GM23338 (cell line): Measurements from ENCODE around the gene SORCS2. TPM values are rescaled to one million over a fixed set of nuclear protein-coding genes. Genes with fewer than 3 reads are reported as not detected.

ENCODE experiments used
- ATAC-seq: fragments of 200-7000 bp; cut with Tn5 transposase; 3 replicates; pipeline ENCODE4 v1.9.1; 2020
- DNase-seq: peaks from one replicate; pipeline ENCODE4 v3.0.0-alpha.2; 2015; ENCODE audit warnings: low spot score
- H2AFZ ChIP-seq: fragments of 200-600 bp; sonication (generic); 2 replicates; pipeline ENCODE4 v1.8.0; 2016; ENCODE audit warnings: antibody characterized with exemption, mild to moderate bottlenecking, moderate library complexity
- H3F3A ChIP-seq: fragments of 200-600 bp; sonication (generic); replicated peaks from 2 replicates; pipeline ENCODE4 v1.8.0; 2017; ENCODE audit warnings: antibody characterized with exemption, mixed run types, low read depth
- H3K27ac ChIP-seq: fragments of 200-600 bp; sonication (generic); 2 replicates; pipeline ENCODE4 v1.6.1; 2016; ENCODE audit warnings: low read depth
- H3K27me3 ChIP-seq: fragments of 200-600 bp; sonication (generic); 2 replicates; pipeline ENCODE4 v1.8.0; 2016; ENCODE audit warnings: mild to moderate bottlenecking, mixed run types, moderate library complexity; ENCODE audit not compliant: insufficient read depth
- H3K36me3 ChIP-seq: fragments of 200-600 bp; sonication (generic); 2 replicates; pipeline ENCODE4 v1.8.0; 2016; ENCODE audit warnings: mild to moderate bottlenecking; ENCODE audit not compliant: insufficient read depth
- H3K4me1 ChIP-seq: fragments of 200-600 bp; sonication (generic); 2 replicates; pipeline ENCODE4 v1.8.0; 2016; ENCODE audit warnings: mild to moderate bottlenecking, moderate library complexity; ENCODE audit not compliant: insufficient read depth
- H3K4me2 ChIP-seq: fragments of 200-600 bp; sonication (generic); 2 replicates; pipeline ENCODE4 v1.7.1; 2017; ENCODE audit warnings: mixed run types
- H3K4me3 ChIP-seq: fragments of 200-600 bp; sonication (generic); 2 replicates; pipeline ENCODE4 v1.6.1; 2016; ENCODE audit warnings: mixed run types
- H3K79me2 ChIP-seq: fragments of 200-600 bp; sonication (generic); replicated peaks from 2 replicates; pipeline ENCODE4 v1.8.0; 2017; ENCODE audit warnings: mild to moderate bottlenecking; ENCODE audit not compliant: insufficient read depth
- H3K9me2 ChIP-seq: fragments of 200-600 bp; sonication (generic); 2 replicates; pipeline ENCODE4 v1.8.0; 2017; ENCODE audit not compliant: insufficient read depth
- H4K20me1 ChIP-seq: fragments of 200-600 bp; sonication (generic); replicated peaks from 2 replicates; pipeline ENCODE4 v1.8.0; 2017; ENCODE audit warnings: mild to moderate bottlenecking; ENCODE audit not compliant: insufficient read depth
- H3K27ac Mint-ChIP-seq: 2 replicates; pipeline ENCODE4 v1.8.0; 2020; ENCODE audit warnings: inconsistent platforms, mild to moderate bottlenecking, moderate library complexity, mixed read lengths
- H3K27me3 Mint-ChIP-seq: 3 replicates; pipeline ENCODE4 v1.8.0; 2022; ENCODE audit warnings: low read depth, mild to moderate bottlenecking, moderate library complexity, mixed read lengths, inconsistent platforms; ENCODE audit not compliant: insufficient read depth, poor library complexity
- H3K36me3 Mint-ChIP-seq: 3 replicates; pipeline ENCODE4 v1.8.0; 2021; ENCODE audit warnings: low read depth, mild to moderate bottlenecking, inconsistent platforms, moderate library complexity, mixed read lengths
- H3K4me1 Mint-ChIP-seq: 3 replicates; pipeline ENCODE4 v1.8.0; 2020; ENCODE audit warnings: mild to moderate bottlenecking, inconsistent platforms, mixed read lengths
- H3K4me3 Mint-ChIP-seq: 3 replicates; pipeline ENCODE4 v1.8.0; 2021; ENCODE audit warnings: moderate library complexity, mild to moderate bottlenecking, inconsistent platforms, mixed read lengths
- H3K9me3 Mint-ChIP-seq: 3 replicates; pipeline ENCODE4 v1.8.0; 2020; ENCODE audit warnings: moderate library complexity, mild to moderate bottlenecking, inconsistent platforms, mixed read lengths
- CREB1 ChIP-seq: fragments of 250-450 bp; sonication (Bioruptor Pico); IDR thresholded peaks from 2 replicates; pipeline ENCODE4 v1.5.0; 2020; ENCODE audit warnings: low read depth, mild to moderate bottlenecking, moderate library complexity
- CTCF ChIP-seq, 2 experiments: fragments of 200-600 bp in 1 of 2; sonication (generic) in 1 of 2; conservative IDR thresholded peaks; 2 replicates each; pipeline versions ENCODE4 v1.5.1 to v1.6.1; 2016 to 2017; ENCODE audit warnings: antibody characterized with exemption in 2 of 2, low read depth in 2 of 2, mild to moderate bottlenecking in 2 of 2, moderate library complexity in 1 of 2
- ETS1 ChIP-seq: IDR thresholded peaks from 2 replicates; pipeline ENCODE4 v1.6.1; 2016; ENCODE audit warnings: antibody characterized with exemption
- EZH2 ChIP-seq: fragments of 200-600 bp; sonication (generic); IDR thresholded peaks from one replicate; pipeline ENCODE4 v1.8.0; 2017; ENCODE audit warnings: antibody characterized with exemption, mild to moderate bottlenecking, low read depth; ENCODE audit not compliant: unreplicated experiment
- EZH2phosphoT487 ChIP-seq: fragments of 200-600 bp; sonication (generic); IDR thresholded peaks from one replicate; pipeline ENCODE4 v1.8.1; 2018; ENCODE audit warnings: antibody characterized with exemption; ENCODE audit not compliant: unreplicated experiment
- JUNB ChIP-seq: IDR thresholded peaks from one replicate; pipeline ENCODE4 v1.6.1; 2016; ENCODE audit warnings: antibody characterized with exemption; ENCODE audit not compliant: unreplicated experiment
- NANOG ChIP-seq: IDR thresholded peaks from 2 replicates; pipeline ENCODE4 v1.6.1; 2016; ENCODE audit warnings: antibody characterized with exemption, borderline replicate concordance
- POLR2AphosphoS5 ChIP-seq: IDR thresholded peaks from 2 replicates; pipeline ENCODE4 v1.6.1; 2016; ENCODE audit warnings: antibody characterized with exemption, low read depth
- REST ChIP-seq: IDR thresholded peaks from one replicate; pipeline ENCODE4 v1.6.1; 2018; ENCODE audit warnings: antibody characterized with exemption; ENCODE audit not compliant: unreplicated experiment
- STAT1 ChIP-seq: IDR thresholded peaks from one replicate; pipeline ENCODE4 v1.6.1; 2016; ENCODE audit warnings: antibody characterized with exemption; ENCODE audit not compliant: unreplicated experiment
- ZNF114 ChIP-seq: fragments of 250-450 bp; sonication (Bioruptor Pico); IDR thresholded peaks from 2 replicates; pipeline ENCODE4 v1.5.0; 2020; ENCODE audit warnings: mild to moderate bottlenecking, moderate library complexity
- ZNF331 ChIP-seq: fragments of 250-450 bp; sonication (Bioruptor Pico); IDR thresholded peaks from 2 replicates; pipeline ENCODE4 v1.5.0; 2020; ENCODE audit warnings: low read depth, mild to moderate bottlenecking, moderate library complexity
- ZNF462 ChIP-seq: fragments of 250-450 bp; sonication (Bioruptor Pico); IDR thresholded peaks from 2 replicates; pipeline ENCODE4 v1.5.0; 2020; ENCODE audit warnings: mild to moderate bottlenecking, moderate library complexity
- polyA plus RNA-seq: library from polyadenylated mRNA; unstranded; fragments of >200 nt; fragmentation: Nextera tagmentation; extraction: Ambion mirVana; gene quantifications from 2 replicates; pipeline ENCODE4 v1.2.1, GENCODE V29; 2016
- total RNA-seq: library from RNA; depleted of rRNA; stranded (reverse); fragments of >200 nt; shearing (Covaris generic); gene quantifications from 2 replicates; pipeline ENCODE4 v1.2.3, GENCODE V29; 2014

Gene SORCS2
- total and polyA plus RNA-seq, 2 experiments from 2014 or later, result 0.47 to 2.4 TPM

- Mint-ChIP-seq H3K9me3 (peaks cover 21% of the 10 kb centered on the region), H3K36me3 (peaks cover 4% of the 10 kb centered on the region)
These were observed 19.9 kb downstream of the SORCS2 start for GRCh38 chr4:7212101-7212674.

More at GRCh38 chr4:7212101-7212674, 19.9 kb downstream of the SORCS2 start:
- H3K4me1 ChIP-seq, result no peaks in the 10 kb centered on the region
- H2AFZ ChIP-seq, result no peak overlapping the region
- H3K4me2 ChIP-seq, result no peak overlapping the region
- no peak for TF ChIP-seq STAT1
- TF ChIP-seq CREB1 (CRISPR knock-in tag), result no peak
- TF ChIP-seq EZH2, result no peak
- no peak for TF ChIP-seq ZNF331 (CRISPR knock-in tag)
- TF ChIP-seq ZNF114 (CRISPR knock-in tag), result no peak
- no peak for TF ChIP-seq REST
- no peak for TF ChIP-seq NANOG
- no peak for TF ChIP-seq CTCF (conservative IDR thresholded peaks at IDR 0.05; ENCODE audit: low read depth in 2 of 2)
- TF ChIP-seq ETS1, result no peak
- TF ChIP-seq EZH2phosphoT487, result no peak
- no peak for TF ChIP-seq POLR2AphosphoS5
- no peak for TF ChIP-seq JUNB
- TF ChIP-seq ZNF462, result no peak
- H3K36me3 ChIP-seq, result no peaks in the 10 kb centered on the region
- no peaks in the 10 kb centered on the region for H3K79me2 ChIP-seq
- no peaks in the 10 kb centered on the region for H4K20me1 ChIP-seq
- Mint-ChIP-seq H3K4me1 (peaks cover 2% of the 10 kb centered on the region; the same call in 2 of the 3 replicates), H3K27ac (no peak overlapping the region), H3K4me3 (no peak overlapping the region), H3K27me3 (peaks cover 15% of the 10 kb centered on the region)
- H3F3A ChIP-seq, result no peaks in the 10 kb centered on the region
- H3K4me3 ChIP-seq, result no peak overlapping the region
- DNase-seq (no peak), ATAC-seq (no peak)
- H3K9me2 ChIP-seq, result no peaks in the 10 kb centered on the region
- no peaks in the 10 kb centered on the region for H3K27me3 ChIP-seq
- H3K27ac ChIP-seq, result no peak overlapping the region
